Measurements from ENCODE around the gene MTMR10. TPM values are rescaled to one million over a fixed set of nuclear protein-coding genes. Genes with fewer than 3 reads are reported as not detected.

The MTMR10 gene
- total RNA-seq, 1 experiment from 2014 or later, result 23.2 TPM

- Histone ChIP-seq H3K9me3 (ENCODE audit: control insufficient read depth, low read depth, low read length) (no peaks in the 10 kb centered on the region), H3K79me1 (ENCODE audit: insufficient read depth, low read depth, low read length, poor library complexity, severe bottlenecking) (no peaks in the 10 kb centered on the region), H3K18ac (ENCODE audit: insufficient read length, low read depth, low read length) (no peak overlapping the region), H3K4me1 (ENCODE audit: insufficient read depth, low read length) (no peaks in the 10 kb centered on the region), H2AFZ (ENCODE audit: low read length) (no peak overlapping the region), H4K91ac (ENCODE audit: insufficient read length, low read depth, low read length) (no peak overlapping the region), H4K8ac (replicated peaks; ENCODE audit: insufficient read length, low read depth, low read length) (no peak overlapping the region), H4K20me1 (ENCODE audit: control insufficient read depth, insufficient read depth, insufficient read length) (no peaks in the 10 kb centered on the region), H3K14ac (ENCODE audit: insufficient read depth, low read length) (no peak overlapping the region), H3K79me2 (ENCODE audit: insufficient read depth, low read length) (no peaks in the 10 kb centered on the region), H3K27ac (ENCODE audit: insufficient read length, low read depth, low read length) (no peak overlapping the region), H2BK20ac (ENCODE audit: low read depth, low read length, poor library complexity, severe bottlenecking) (no peak overlapping the region), H3T11ph (ENCODE audit: low read length) (no peak overlapping the region), H4K5ac (ENCODE audit: insufficient read length, low read depth, low read length) (no peak overlapping the region), H2BK120ac (ENCODE audit: low read depth, low read length, poor library complexity, severe bottlenecking) (no peak overlapping the region), H3K4ac (ENCODE audit: low read depth, low read length) (no peak overlapping the region), H2BK15ac (ENCODE audit: low read depth, low read length) (no peak overlapping the region), H2BK12ac (ENCODE audit: insufficient read length, low read depth, low read length) (no peak overlapping the region), H3K4me2 (ENCODE audit: insufficient read depth, insufficient read length, low read length) (no peak overlapping the region), H3K23ac (ENCODE audit: insufficient read length, low read depth, low read length) (no peak overlapping the region), H2BK5ac (ENCODE audit: insufficient read length, low read length) (no peak overlapping the region), H3K9ac (ENCODE audit: extremely low read depth, insufficient read length, low read length) (no peak overlapping the region), H3K56ac (ENCODE audit: insufficient read length, low read depth, low read length) (no peak overlapping the region), H3K27me3 (ENCODE audit: insufficient read depth, low read length) (no peaks in the 10 kb centered on the region), H3K23me2 (ENCODE audit: insufficient read length, low read depth, low read length, poor library complexity, severe bottlenecking) (no peaks in the 10 kb centered on the region), H2AK5ac (ENCODE audit: insufficient read length, low read length) (no peak overlapping the region)
- no peak for TF ChIP-seq CTCF (conservative IDR thresholded peaks at IDR 0.05)
- no CpG with 5 or more reads among the region's 8 CpGs for WGBS (ENCODE audit: extremely low coverage, insufficient read length, low lambda C conversion rate)
- Mint-ChIP-seq H3K4me3 (no peak overlapping the region), H3K9me3 (no peaks in the 10 kb centered on the region; a peak in 1 of 5 replicates), H3K27me3 (ENCODE audit: low read depth) (no peaks in the 10 kb centered on the region; the same call in 1 of the 2 replicates), H3K4me1 (peaks cover 10 to 16% of the 10 kb centered on the region in 2 experiments), H3K36me3 (ENCODE audit: insufficient read depth in 1 of 3, low read depth in 3 of 3) (no peaks in the 10 kb centered on the region), H3K27ac (peak overlapping the region in 1 of 3 experiments; percentile 34; a peak in 1 of 7 replicates)
- DNase-seq, result no peak
These were observed 49.2 kb upstream of the MTMR10 start for GRCh38 chr15:31040611-31041010.

All from H9 (cell line).